ENCODE results near the gene FOXP4.

FOXP4 gene

GRCh38 chr6:41559655-41560427, 13.7 kb downstream of the FOXP4 start:
- no peak for DNase-seq (ENCODE audit: low spot score)
- in situ Hi-C loops (cut with MboI; ENCODE audit: low sequenced_read_pairs, unreplicated experiment): no loop called here
- TF ChIP-seq, protein P1, sequence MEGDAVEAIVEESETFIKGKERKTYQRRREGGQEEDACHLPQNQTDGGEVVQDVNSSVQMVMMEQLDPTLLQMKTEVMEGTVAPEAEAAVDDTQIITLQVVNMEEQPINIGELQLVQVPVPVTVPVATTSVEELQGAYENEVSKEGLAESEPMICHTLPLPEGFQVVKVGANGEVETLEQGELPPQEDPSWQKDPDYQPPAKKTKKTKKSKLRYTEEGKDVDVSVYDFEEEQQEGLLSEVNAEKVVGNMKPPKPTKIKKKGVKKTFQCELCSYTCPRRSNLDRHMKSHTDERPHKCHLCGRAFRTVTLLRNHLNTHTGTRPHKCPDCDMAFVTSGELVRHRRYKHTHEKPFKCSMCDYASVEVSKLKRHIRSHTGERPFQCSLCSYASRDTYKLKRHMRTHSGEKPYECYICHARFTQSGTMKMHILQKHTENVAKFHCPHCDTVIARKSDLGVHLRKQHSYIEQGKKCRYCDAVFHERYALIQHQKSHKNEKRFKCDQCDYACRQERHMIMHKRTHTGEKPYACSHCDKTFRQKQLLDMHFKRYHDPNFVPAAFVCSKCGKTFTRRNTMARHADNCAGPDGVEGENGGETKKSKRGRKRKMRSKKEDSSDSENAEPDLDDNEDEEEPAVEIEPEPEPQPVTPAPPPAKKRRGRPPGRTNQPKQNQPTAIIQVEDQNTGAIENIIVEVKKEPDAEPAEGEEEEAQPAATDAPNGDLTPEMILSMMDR (IDR thresholded peaks at IDR 0.05; ENCODE audit: borderline replicate concordance, control extremely low read depth, extremely low read depth, insufficient read depth, missing control alignments): no peak

DNA sequence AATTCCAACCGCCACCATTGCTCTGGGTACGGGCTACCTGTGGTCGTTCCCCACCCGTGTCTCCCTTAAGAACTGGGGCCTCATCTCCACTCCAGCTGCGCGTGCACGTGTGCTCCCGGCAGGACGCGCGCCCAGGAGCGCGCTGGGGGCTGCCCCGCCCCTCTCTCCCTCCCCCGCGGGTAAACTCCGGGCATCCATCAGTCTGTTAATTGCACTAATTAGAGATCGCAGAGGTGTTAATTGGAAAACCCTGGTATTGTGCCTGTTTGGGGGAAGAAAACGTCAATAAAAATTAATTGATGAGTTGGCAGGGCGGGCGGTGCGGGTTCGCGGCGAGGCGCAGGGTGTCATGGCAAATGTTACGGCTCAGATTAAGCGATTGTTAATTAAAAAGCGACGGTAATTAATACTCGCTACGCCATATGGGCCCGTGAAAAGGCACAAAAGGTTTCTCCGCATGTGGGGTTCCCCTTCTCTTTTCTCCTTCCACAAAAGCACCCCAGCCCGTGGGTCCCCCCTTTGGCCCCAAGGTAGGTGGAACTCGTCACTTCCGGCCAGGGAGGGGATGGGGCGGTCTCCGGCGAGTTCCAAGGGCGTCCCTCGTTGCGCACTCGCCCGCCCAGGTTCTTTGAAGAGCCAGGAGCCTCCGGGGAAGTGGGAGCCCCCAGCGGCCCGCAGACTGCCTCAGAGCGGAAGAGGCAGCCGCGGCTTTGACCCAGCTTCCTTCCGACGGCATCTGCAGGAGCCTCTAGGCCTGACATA, 14.4 kb downstream of the FOXP4 start:
- in situ Hi-C loops (cut with MboI; ENCODE audit: low sequenced_read_pairs, unreplicated experiment): no loop called here

DNA sequence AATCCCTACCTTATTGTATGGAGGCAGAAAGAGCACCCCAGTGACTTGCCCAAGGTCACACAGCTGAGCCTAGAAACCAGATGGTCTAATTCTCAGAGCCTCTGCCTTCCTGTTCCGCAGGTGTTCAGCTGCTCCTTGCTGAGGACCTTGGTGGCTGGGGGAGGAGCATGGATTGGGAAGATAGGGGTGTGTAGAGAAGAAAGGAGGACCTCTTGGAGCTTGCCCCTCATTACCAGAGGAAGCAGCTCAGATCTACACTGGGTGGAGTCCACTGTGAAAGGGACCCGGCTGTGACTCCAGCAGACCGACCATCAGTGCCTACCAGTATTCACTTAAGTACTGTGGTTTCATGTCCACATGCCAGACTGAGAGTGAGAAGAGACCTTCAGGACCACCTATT, 15.2 kb downstream of the FOXP4 start:
- no peak for DNase-seq (ENCODE audit: low spot score)
- in situ Hi-C loops (cut with MboI; ENCODE audit: low sequenced_read_pairs, unreplicated experiment): no loop called here
- TF ChIP-seq, protein P1 (IDR thresholded peaks at IDR 0.05; ENCODE audit: borderline replicate concordance, control extremely low read depth, extremely low read depth, insufficient read depth, missing control alignments): no peak

More for the DNA sequence above, 14.4 kb downstream of the FOXP4 start:
- TF ChIP-seq, protein P1 (IDR thresholded peaks at IDR 0.05; ENCODE audit: borderline replicate concordance, control extremely low read depth, extremely low read depth, insufficient read depth, missing control alignments): no peak
- peak; percentile 93 for DNase-seq (ENCODE audit: low spot score)

DNA sequence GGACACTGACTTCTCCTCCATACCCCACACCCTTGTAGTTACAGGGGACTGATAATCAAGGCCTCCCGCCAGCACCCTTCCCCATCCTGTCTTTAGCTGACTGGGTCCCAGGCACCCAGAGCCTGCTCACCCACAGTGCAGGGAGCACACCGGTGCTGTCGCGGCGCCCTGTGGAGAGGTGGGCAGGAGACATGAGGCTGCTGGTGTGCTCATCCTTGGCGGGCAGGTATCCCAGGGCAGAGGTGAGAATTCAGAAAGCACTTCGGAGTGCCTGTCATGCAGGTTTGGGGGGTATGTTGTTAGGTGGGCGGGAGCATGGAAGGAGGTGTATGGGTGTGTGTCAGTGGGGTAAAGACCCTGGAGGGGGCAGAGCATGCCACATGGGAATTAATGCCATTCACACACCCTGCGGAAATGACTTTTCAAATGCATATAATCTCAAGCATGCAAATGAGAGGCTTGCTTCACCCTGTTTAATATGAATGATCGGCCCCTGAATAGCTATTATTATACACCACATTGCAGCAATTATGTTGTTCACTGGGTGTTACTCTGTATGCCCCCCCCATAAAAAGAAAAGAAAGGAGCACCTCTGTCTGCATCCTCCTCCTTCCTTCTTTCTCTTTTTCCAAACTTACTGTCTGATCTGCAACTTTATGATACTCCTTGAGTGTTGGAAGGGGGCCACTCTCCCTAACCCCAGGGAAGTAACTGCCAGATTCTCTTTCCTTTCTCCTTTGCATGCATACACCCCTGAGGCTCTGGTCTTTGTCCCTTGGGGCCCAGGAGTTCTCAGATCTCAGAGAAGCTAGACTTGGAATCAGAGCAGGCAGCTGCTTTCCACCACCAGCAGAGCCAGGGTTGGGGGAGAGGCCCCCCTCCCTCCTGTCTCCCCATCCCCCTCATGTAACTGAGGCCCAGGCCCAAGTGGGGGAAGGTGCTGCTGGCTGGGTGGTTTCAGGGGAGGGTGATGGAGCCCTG, 16.0 kb downstream of the FOXP4 start:
- DNase-seq (ENCODE audit: low spot score): no peak
- in situ Hi-C loops (cut with MboI; ENCODE audit: low sequenced_read_pairs, unreplicated experiment): no loop called here
- TF ChIP-seq, protein P1 (IDR thresholded peaks at IDR 0.05; ENCODE audit: borderline replicate concordance, control extremely low read depth, extremely low read depth, insufficient read depth, missing control alignments): no peak

GRCh38 chr6:41563060-41563776, 17.0 kb downstream of the FOXP4 start:
- TF ChIP-seq, protein P1 (IDR thresholded peaks at IDR 0.05; ENCODE audit: borderline replicate concordance, control extremely low read depth, extremely low read depth, insufficient read depth, missing control alignments): no peak
- no peak for DNase-seq (ENCODE audit: low spot score)
- in situ Hi-C loops (cut with MboI; ENCODE audit: low sequenced_read_pairs, unreplicated experiment): no loop called here
